GM12878 (cell line): Measurements from ENCODE around the gene ANKRD30B. TPM values are rescaled to one million over a fixed set of nuclear protein-coding genes. Genes with fewer than 3 reads are reported as not detected.

Experiments used
- ATAC-seq: fragments of 200-7000 bp; cut with Tn5 transposase; 3 replicates; pipeline ENCODE4 v1.9.1; 2020; ENCODE audit warnings: mild to moderate bottlenecking, moderate library complexity
- Bru-seq: library from RNA; stranded (reverse); fragments of 400-500 nt; gene quantifications from one replicate; lab custom pipeline; 2021; lab: Mats Ljungman, UMichigan
- BruChase-seq, 2 experiments: library from RNA; stranded (reverse); fragments of 400-500 nt; gene quantifications; one replicate each; lab custom pipeline; 2021; lab: Mats Ljungman, UMichigan
- BruUV-seq: library from RNA; stranded (reverse); fragments of 400-500 nt; replicated peaks from 2 replicates; lab custom pipeline; 2021; lab: Mats Ljungman, UMichigan
- CTCF ChIA-PET: fragments of 300-600 bp; sonication (Branson Sonifier 250); formaldehyde crosslinking; extraction: SDS; loops from one replicate; lab custom pipeline; 2021; ENCODE audit warnings: inconsistent platforms; lab: Yijun Ruan, JAX
- POLR2A ChIA-PET: fragments of 350-600 bp; formaldehyde crosslinking; extraction: SDS; loops from one replicate; lab custom pipeline; 2021; ENCODE audit warnings: inconsistent platforms; lab: Charles Lee
- RAD21 ChIA-PET: fragments of 300-600 bp; sonication (Branson Sonifier 250); formaldehyde crosslinking; loops from one replicate; lab custom pipeline; 2023; ENCODE audit warnings: antibody characterized with exemption; ENCODE audit not compliant: unreplicated experiment; lab: Charles Lee
- SMC1A ChIA-PET: fragments of 300-600 bp; sonication (Branson Sonifier 250); formaldehyde crosslinking; loops from one replicate; lab custom pipeline; 2023; ENCODE audit not compliant: unreplicated experiment, uncharacterized antibody; lab: Charles Lee
- DNase-seq: peaks from one replicate; pipeline ENCODE4 v3.0.0-alpha.2; 2011; ENCODE audit warnings: low read depth, low spot score
- FAIRE-seq: peaks from 3 replicates; lab custom pipeline; 2011; peaks lifted over from hg19 to GRCh38; lab: Jason Lieb, UNC
- H2AFZ ChIP-seq: 2 replicates; pipeline ENCODE4 v1.6.0; 2011; ENCODE audit warnings: low read depth, low read length, control low read depth; ENCODE audit not compliant: control insufficient read depth
- H3K27ac ChIP-seq: 2 replicates; pipeline ENCODE4 v1.5.1; 2011; ENCODE audit warnings: control low read depth; ENCODE audit not compliant: control insufficient read depth, insufficient read depth
- H3K27me3 ChIP-seq, 2 experiments: replicated peaks in 1 of 2; 2 replicates each; pipeline versions ENCODE4 v1.6.0 to v1.6.1; 2011; ENCODE audit warnings: low read length in 1 of 2; ENCODE audit not compliant: control insufficient read depth in 2 of 2, insufficient read depth in 2 of 2
- H3K36me3 ChIP-seq, 2 experiments: 2 replicates each; pipeline ENCODE4 v1.5.1; 2011; ENCODE audit warnings: low read length in 1 of 2; ENCODE audit not compliant: control insufficient read depth in 2 of 2, insufficient read depth in 2 of 2
- H3K4me1 ChIP-seq: 2 replicates; pipeline ENCODE4 v1.6.1; 2011; ENCODE audit warnings: mild to moderate bottlenecking, low read length, moderate library complexity, mixed read lengths; ENCODE audit not compliant: control insufficient read depth, insufficient read depth
- H3K4me2 ChIP-seq: 2 replicates; pipeline ENCODE4 v1.6.0; 2011; ENCODE audit warnings: control low read depth; ENCODE audit not compliant: control insufficient read depth, insufficient read depth
- H3K4me3 ChIP-seq: fragments of 200-600 bp; sonication (generic); 2 replicates; pipeline ENCODE4 v1.5.1; 2016
- H3K79me2 ChIP-seq: 2 replicates; pipeline ENCODE4 v1.6.0; 2011; ENCODE audit warnings: low read length; ENCODE audit not compliant: control insufficient read depth, insufficient read depth
- H3K9ac ChIP-seq: 2 replicates; pipeline ENCODE4 v1.8.0; 2011; ENCODE audit warnings: low read length, control low read depth, mixed read lengths; ENCODE audit not compliant: control insufficient read depth, insufficient read depth
- H3K9me3 ChIP-seq: replicated peaks from 3 replicates; pipeline ENCODE4 v1.5.1; 2011; ENCODE audit warnings: mild to moderate bottlenecking, low read length; ENCODE audit not compliant: control insufficient read depth, insufficient read depth
- H4K20me1 ChIP-seq: 2 replicates; pipeline ENCODE4 v1.6.0; 2011; ENCODE audit not compliant: control insufficient read depth, insufficient read depth
- CEBPZ ChIP-seq: fragments of 150-350 bp; IDR thresholded peaks from 2 replicates; pipeline ENCODE4 v1.6.1; 2016; ENCODE audit warnings: low read depth, low read length
- EED ChIP-seq: sonication (generic); IDR thresholded peaks from 2 replicates; pipeline ENCODE4 v1.6.1; 2016; ENCODE audit warnings: antibody characterized with exemption, low read depth
- NFIC ChIP-seq: IDR thresholded peaks from 2 replicates; pipeline ENCODE4 v1.6.1; 2012; ENCODE audit warnings: low read depth, mild to moderate bottlenecking, inconsistent platforms, low read length, moderate library complexity
- PKNOX1 ChIP-seq: fragments of 450-650 bp; IDR thresholded peaks from 2 replicates; pipeline ENCODE4 v1.6.1; 2016; ENCODE audit warnings: mild to moderate bottlenecking
- POLR2AphosphoS5 ChIP-seq: IDR thresholded peaks from 2 replicates; pipeline ENCODE4 v1.6.1; 2011; ENCODE audit warnings: mild to moderate bottlenecking, low read length, inconsistent platforms
- PRDM15 ChIP-seq: fragments of 450-650 bp; formaldehyde crosslinking; IDR thresholded peaks from 2 replicates; pipeline ENCODE4 v1.4.0; 2020; ENCODE audit warnings: mild to moderate bottlenecking, moderate library complexity
- RELB ChIP-seq: fragments of 450-650 bp; IDR thresholded peaks from 2 replicates; pipeline ENCODE4 v1.6.1; 2017; ENCODE audit warnings: low read depth, mild to moderate bottlenecking, moderate library complexity
- SP1 ChIP-seq: IDR thresholded peaks from one replicate; pipeline ENCODE4 v1.6.1; 2011; ENCODE audit warnings: low read depth, low read length
- WGBS: methylation state at CpG from one replicate; pipeline ENCODE4 v1.1.6; 2016; ENCODE audit warnings: low lambda C conversion rate; ENCODE audit not compliant: insufficient replicate concordance, insufficient coverage; ENCODE audit errors: missing lambda C conversion rate; 5-methylcytosine and 5-hydroxymethylcytosine counted together
- in situ Hi-C: fragments of 300-500 bp; cut with MboI; formaldehyde crosslinking; loops from 9 replicates; pipeline ENCODE4 v1.14.3; 2018; ENCODE audit warnings: mixed read lengths
- intact Hi-C: fragments of 100-400 bp; cut with micrococcal nuclease; formaldehyde crosslinking; loops from one replicate; pipeline ENCODE4 v1.14.2; 2022; ENCODE audit not compliant: unreplicated experiment
- long read RNA-seq, 2 experiments: library from polyadenylated mRNA; unstranded; transcript quantifications; one replicate each; pipeline ENCODE4 v2.0.0, GENCODE V29; 2019 to 2020
- polyA minus RNA-seq, 3 experiments: library from RNA; depleted of rRNA, polyadenylated mRNA; stranded (reverse); fragments of >200 nt; gene quantifications; 2 replicates each; pipeline ENCODE4 v1.2.3, GENCODE V29; 2011
- polyA plus RNA-seq, 11 experiments: library from polyadenylated mRNA; depleted of rRNA in 4 of 11; unstranded in 6 of 11; stranded (reverse) in 5 of 11; fragments of >200 nt; fragmentation: Nextera tagmentation in 4 of 11; fragmentation: Illumina TruSeq in 1 of 11; extraction: Ambion mirVana in 4 of 11; extraction: Trizol in 1 of 11; gene quantifications; 1 replicate in 1 of 11; 2 replicates in 10 of 11; pipeline versions ENCODE4 v1.2.1 to v1.2.3, GENCODE V29; 2011 to 2016; ENCODE audit warnings: inconsistent platforms in 2 of 11, missing spikeins in 2 of 11, low read depth in 1 of 11
- total RNA-seq, 4 experiments: library from RNA; depleted of rRNA in 3 of 4; stranded (reverse); fragments of >200 nt in 3 of 4; fragmentation: Illumina TruSeq in 1 of 4; extraction: Trizol in 1 of 4; gene quantifications; 2 replicates each; pipeline versions ENCODE4 v1.2.1 to v1.2.3, GENCODE V29; 2013 to 2021

ANKRD30B gene
- total RNA-seq (2013; cell fraction: nucleolus; rRNA removed): not detected in 2 replicates
- total RNA-seq (2014; rRNA removed) (not detected in 2 replicates), total RNA-seq (2014; rRNA removed; fragmentation: Illumina TruSeq; extraction: Trizol) (not detected in 2 replicates), total RNA-seq (2021) (not detected in 2 replicates), polyA plus RNA-seq (2011; rRNA removed) (not detected in 2 replicates), polyA plus RNA-seq (2014; fragmentation: Illumina TruSeq; extraction: Trizol) (0.14 TPM in 1 of 2 replicates, not detected in the other), polyA plus RNA-seq (2014; fragmentation: Nextera tagmentation; extraction: Ambion mirVana) (not detected), polyA plus RNA-seq (2014; rRNA removed) (not detected in 2 replicates), polyA plus RNA-seq (2016; fragmentation: Nextera tagmentation; extraction: Ambion mirVana) (not detected), polyA minus RNA-seq (2011; rRNA and poly(A)+ RNA removed) (not detected in 2 replicates), Bru-seq, nascent RNA (percentile 10 among the genes with signal in this experiment), BruChase-seq, experiment 1, labeled RNA remaining after a 6-hour chase (percentile 10 among the genes with signal in this experiment), BruChase-seq, experiment 2, labeled RNA remaining after a 2-hour chase (percentile 23 among the genes with signal in this experiment)
- polyA plus RNA-seq (2011; ENCODE audit: low read depth): not detected
- not detected in 2 replicates for polyA plus RNA-seq (2011; cell fraction: cytosol; rRNA removed)
- not detected in 2 replicates for polyA plus RNA-seq (2011; cell fraction: nucleus; rRNA removed)
- not detected in 2 replicates for polyA plus RNA-seq (2012)
- not detected in 2 replicates for polyA minus RNA-seq (2011; cell fraction: cytosol; rRNA and poly(A)+ RNA removed)
- polyA minus RNA-seq (2011; cell fraction: nucleus; rRNA and poly(A)+ RNA removed): not detected in 2 replicates
- long read RNA-seq, experiment 1: 0 reads
- long read RNA-seq, experiment 2, partial matches to known transcripts: 0 of 1 reads
- long read RNA-seq, experiment 2, other reads (novel, unspliced or antisense): 1 of 1 reads

DNA sequence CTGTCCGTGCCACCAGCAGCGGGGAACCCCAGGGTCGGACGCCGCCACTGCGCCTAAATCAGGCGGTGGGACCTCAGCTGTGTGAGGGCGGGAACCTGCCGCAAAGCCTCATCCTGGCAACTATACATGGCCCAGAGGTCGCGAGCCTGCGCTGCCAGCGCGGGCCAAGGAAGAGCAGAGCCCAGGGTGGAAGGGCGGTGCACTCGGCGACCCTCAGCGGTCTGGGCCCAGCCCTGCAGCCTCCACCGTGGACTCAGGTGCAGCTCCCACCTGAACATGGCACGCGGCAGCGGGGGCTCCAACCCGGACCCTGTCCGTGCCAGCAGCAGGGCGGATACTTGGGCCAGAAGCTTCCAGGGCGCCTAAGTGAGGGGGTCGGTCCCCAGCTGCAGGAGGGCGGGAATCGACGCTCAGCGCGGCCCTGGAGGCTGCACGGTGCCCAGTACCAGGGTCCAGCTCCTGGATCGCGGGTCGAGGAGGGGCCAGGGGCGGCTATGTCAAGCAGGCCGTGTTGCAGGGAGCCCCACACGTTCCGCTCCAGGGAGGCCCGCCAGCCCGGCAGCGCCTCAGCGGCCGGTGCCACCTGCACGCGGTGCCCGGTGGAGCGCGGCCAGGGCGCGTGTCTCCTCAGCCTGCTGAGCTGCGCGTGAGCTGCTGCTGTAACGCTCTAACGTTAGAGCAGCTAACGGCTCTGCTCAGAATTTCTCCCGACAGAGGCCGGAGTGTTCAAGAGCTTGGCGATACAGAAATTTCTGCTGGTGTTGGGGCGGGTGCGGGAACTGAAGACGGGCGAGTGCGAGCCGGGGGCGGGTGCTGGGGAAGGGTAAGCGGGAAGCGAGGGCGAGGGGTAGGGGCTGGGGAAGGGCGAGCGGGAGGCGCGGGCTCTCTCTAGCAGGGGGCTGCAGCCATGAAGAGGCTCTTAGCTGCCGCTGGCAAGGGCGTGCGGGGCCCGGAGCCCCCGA, at the start of gene ANKRD30B:
TSS of gene ANKRD30B (plus strand) at position 660 of the 962 bp plus-strand sequence. CDS start at position 908, 248 bp downstream.
- no peaks in the 10 kb centered on the region for H3K79me2 ChIP-seq
- no peak for DNase-seq
- H3K4me1 ChIP-seq: no peaks in the 10 kb centered on the region
- ChIA-PET POLR2A (no interaction called here), SMC1A (no interaction called here), CTCF (no interaction called here), RAD21 (no interaction called here)
- no peaks in the 10 kb centered on the region; the same call in 2 of the 3 replicates for H3K9me3 ChIP-seq
- H3K4me3 ChIP-seq: no peak within 1 kb of the TSS
- intact Hi-C loops (no loop called here), in situ Hi-C loops (no loop called here)
- H3K27me3 ChIP-seq: no peaks in the 10 kb centered on the region
- no peak within 1 kb of the TSS for H2AFZ ChIP-seq
- no peak within 1 kb of the TSS for H3K27ac ChIP-seq
- 86% methylated on average over 45 of the region's 79 CpGs for WGBS
- no peak within 1 kb of the TSS for H3K9ac ChIP-seq
- no peak for FAIRE-seq
- H3K36me3 ChIP-seq: no peaks in the 10 kb centered on the region
- no peaks in the 10 kb centered on the region for H4K20me1 ChIP-seq
- H3K4me2 ChIP-seq: no peak within 1 kb of the TSS
- no TSS peak for BruUV-seq
- ATAC-seq: no peak
- no peak for TF ChIP-seq SP1
- TF ChIP-seq RELB: no peak
- TF ChIP-seq PRDM15 (CRISPR knock-in tag): no peak
- TF ChIP-seq EED: no peak
- TF ChIP-seq POLR2AphosphoS5: no peak
- TF ChIP-seq PKNOX1: no peak
- no peak for TF ChIP-seq NFIC
- no peak for TF ChIP-seq CEBPZ
